Upper lobe of left lung (tissue), 4 donors: ENCODE results near the gene NOTCH3.

Experiments used
- POLR2A ChIP-seq, 4 donors: fragments of 450-650 bp; IDR thresholded peaks; one replicate each; pipeline ENCODE4 v1.5.1; 2016 to 2017; ENCODE audit warnings: antibody characterized with exemption in 4 of 4, mild to moderate bottlenecking in 2 of 4
- POLR2AphosphoS5 ChIP-seq, 2 donors: sonication (generic); formaldehyde crosslinking; IDR thresholded peaks; one replicate each; pipeline ENCODE4 v1.5.1; 2017; ENCODE audit warnings: antibody characterized with exemption in 2 of 2

DNA sequence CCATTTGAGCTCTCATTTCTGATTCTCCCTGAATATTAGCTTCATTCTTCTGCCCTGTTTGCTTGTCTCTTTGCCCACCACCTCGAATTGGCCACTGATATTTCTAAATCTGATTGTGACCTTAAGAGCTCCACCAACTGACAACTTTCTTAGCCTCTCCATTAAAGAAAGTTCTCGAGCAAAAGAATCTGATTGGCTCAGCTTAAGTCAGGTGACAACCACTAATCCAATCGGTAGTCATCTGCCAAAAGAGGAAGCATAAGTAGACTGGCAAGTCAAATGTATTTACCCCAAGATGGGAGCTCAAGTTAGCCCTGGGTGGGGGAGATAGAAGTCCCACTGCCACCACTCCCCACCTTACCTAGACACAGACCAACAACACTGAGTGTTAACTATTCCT, 41.5 kb downstream of the NOTCH3 start:
- TF ChIP-seq POLR2AphosphoS5 (IDR thresholded peaks at IDR 0.05) (no peak), POLR2A (IDR thresholded peaks at IDR 0.05) (no peak)
